HL-60 (cell line): ENCODE measurements around the gene PTPRN2.

Experiments used
- DNase-seq, 2 experiments: peaks; one replicate each; pipeline ENCODE4 v3.0.0-alpha.2; 2010 to 2020; ENCODE audit warnings: low read depth in 1 of 2, low spot score in 1 of 2
- H3K27ac ChIP-seq: fragments of 250-450 bp; sonication (Bioruptor Pico); replicated peaks from 2 replicates; pipeline ENCODE4 v1.5.1; 2020; ENCODE audit warnings: mild to moderate bottlenecking, moderate library complexity
- H3K27me3 ChIP-seq: fragments of 250-450 bp; sonication (Bioruptor Pico); 2 replicates; pipeline ENCODE4 v1.5.1; 2021; ENCODE audit warnings: mild to moderate bottlenecking, moderate library complexity; ENCODE audit not compliant: insufficient read depth, poor library complexity, severe bottlenecking
- H3K4me3 ChIP-seq: replicated peaks from 2 replicates; pipeline ENCODE4 v1.5.1; 2011; ENCODE audit warnings: mild to moderate bottlenecking, control low read depth, low read length; ENCODE audit not compliant: insufficient read depth
- GABPA ChIP-seq: IDR thresholded peaks from 2 replicates; pipeline ENCODE4 v1.6.1; 2012; ENCODE audit warnings: low read depth
- POLR2AphosphoS5 ChIP-seq: IDR thresholded peaks from 2 replicates; pipeline ENCODE4 v1.6.1; 2012; ENCODE audit warnings: low read depth
- SPI1 ChIP-seq: IDR thresholded peaks from 2 replicates; pipeline ENCODE4 v1.6.1; 2012; ENCODE audit warnings: low read depth, mild to moderate bottlenecking, borderline replicate concordance
- TF ChIP-seq, protein P1 (sequence below): IDR thresholded peaks from 2 replicates; pipeline ENCODE4 v1.6.1; 2012; ENCODE audit warnings: low read depth; ENCODE audit not compliant: insufficient replicate concordance
- TF ChIP-seq, protein P2 (sequence below): IDR thresholded peaks from one replicate; pipeline ENCODE4 v1.5.1; 2011; ENCODE audit warnings: low read length, control low read depth, inconsistent platforms; ENCODE audit not compliant: insufficient read depth

Gene PTPRN2

DNA sequence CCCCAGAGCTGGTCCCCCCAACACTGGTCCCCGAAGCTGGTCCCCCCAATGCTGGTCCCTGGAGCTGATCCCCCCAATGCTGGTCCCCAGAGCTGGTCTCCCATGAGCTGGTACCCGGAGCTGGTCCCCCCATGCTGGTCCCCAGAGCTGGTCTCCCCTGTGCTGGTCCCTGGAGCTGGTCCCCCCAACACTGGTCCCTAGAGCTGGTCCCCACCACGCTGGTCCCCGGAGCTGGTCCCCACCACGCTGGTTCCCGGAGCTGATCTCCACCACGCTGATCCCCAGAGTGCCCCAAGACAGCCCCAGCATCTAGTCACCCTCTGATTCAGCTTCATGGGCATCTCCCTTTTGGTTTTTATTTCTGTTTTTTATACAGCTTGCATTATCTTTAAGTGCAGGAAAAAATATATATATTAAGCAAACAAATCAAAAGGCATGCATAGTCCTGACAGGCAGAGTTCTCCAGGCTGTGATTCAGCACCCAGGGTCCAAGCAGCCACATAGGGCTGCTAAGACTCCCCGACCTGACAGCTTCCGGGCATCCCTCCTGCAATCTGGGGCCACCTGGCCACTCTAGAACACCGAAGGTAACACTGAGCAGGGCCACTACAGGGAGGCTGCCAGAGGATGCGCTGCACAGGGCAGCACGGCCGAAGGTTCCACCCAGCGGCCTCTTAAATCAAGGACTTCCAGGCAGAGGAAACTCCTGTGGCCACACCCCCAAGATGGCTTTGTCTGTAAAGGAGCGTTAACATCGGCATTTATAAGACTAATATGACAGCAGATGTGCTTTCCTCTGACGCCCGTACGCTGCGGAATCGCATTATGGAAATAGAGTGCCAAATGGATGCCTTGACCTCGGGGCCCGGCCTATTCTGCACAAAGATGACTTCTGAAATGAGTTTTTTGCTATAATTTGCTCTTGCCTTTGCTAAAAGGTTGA is 215.0 kb downstream of the PTPRN2 start:
- TF ChIP-seq, protein P1, sequence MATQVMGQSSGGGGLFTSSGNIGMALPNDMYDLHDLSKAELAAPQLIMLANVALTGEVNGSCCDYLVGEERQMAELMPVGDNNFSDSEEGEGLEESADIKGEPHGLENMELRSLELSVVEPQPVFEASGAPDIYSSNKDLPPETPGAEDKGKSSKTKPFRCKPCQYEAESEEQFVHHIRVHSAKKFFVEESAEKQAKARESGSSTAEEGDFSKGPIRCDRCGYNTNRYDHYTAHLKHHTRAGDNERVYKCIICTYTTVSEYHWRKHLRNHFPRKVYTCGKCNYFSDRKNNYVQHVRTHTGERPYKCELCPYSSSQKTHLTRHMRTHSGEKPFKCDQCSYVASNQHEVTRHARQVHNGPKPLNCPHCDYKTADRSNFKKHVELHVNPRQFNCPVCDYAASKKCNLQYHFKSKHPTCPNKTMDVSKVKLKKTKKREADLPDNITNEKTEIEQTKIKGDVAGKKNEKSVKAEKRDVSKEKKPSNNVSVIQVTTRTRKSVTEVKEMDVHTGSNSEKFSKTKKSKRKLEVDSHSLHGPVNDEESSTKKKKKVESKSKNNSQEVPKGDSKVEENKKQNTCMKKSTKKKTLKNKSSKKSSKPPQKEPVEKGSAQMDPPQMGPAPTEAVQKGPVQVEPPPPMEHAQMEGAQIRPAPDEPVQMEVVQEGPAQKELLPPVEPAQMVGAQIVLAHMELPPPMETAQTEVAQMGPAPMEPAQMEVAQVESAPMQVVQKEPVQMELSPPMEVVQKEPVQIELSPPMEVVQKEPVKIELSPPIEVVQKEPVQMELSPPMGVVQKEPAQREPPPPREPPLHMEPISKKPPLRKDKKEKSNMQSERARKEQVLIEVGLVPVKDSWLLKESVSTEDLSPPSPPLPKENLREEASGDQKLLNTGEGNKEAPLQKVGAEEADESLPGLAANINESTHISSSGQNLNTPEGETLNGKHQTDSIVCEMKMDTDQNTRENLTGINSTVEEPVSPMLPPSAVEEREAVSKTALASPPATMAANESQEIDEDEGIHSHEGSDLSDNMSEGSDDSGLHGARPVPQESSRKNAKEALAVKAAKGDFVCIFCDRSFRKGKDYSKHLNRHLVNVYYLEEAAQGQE: no peak
- TF ChIP-seq SPI1 (no peak), GABPA (no peak), POLR2AphosphoS5 (no peak)
- TF ChIP-seq, protein P2, sequence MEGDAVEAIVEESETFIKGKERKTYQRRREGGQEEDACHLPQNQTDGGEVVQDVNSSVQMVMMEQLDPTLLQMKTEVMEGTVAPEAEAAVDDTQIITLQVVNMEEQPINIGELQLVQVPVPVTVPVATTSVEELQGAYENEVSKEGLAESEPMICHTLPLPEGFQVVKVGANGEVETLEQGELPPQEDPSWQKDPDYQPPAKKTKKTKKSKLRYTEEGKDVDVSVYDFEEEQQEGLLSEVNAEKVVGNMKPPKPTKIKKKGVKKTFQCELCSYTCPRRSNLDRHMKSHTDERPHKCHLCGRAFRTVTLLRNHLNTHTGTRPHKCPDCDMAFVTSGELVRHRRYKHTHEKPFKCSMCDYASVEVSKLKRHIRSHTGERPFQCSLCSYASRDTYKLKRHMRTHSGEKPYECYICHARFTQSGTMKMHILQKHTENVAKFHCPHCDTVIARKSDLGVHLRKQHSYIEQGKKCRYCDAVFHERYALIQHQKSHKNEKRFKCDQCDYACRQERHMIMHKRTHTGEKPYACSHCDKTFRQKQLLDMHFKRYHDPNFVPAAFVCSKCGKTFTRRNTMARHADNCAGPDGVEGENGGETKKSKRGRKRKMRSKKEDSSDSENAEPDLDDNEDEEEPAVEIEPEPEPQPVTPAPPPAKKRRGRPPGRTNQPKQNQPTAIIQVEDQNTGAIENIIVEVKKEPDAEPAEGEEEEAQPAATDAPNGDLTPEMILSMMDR: no peak
- Histone ChIP-seq H3K27ac (no peak overlapping the region), H3K27me3 (no peaks in the 10 kb centered on the region), H3K4me3 (no peak overlapping the region)
- DNase-seq: no peak

DNA sequence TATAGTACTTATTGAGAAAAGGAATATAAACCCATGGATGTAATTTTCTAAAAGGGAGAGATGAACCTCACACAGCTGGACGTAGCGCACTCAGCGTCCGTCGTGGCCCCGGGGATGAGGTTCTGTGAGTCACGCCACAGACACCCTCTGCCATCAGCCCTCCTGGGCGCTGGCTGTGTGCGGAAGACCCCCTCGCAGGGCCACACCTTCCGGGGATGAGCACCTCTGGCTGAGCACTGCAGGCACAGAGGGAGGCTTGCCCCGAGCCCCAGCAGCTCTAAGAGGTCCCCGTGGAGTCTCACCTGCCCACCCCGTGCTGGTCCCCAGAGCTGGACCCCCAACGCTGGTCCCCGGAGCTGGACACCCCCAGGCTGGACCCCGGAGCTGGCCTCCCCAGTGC is 215.8 kb downstream of the PTPRN2 start:
- Histone ChIP-seq H3K4me3 (no peak overlapping the region), H3K27me3 (no peaks in the 10 kb centered on the region), H3K27ac (no peak overlapping the region)
- no peak for DNase-seq
- TF ChIP-seq, protein P2: no peak
- TF ChIP-seq GABPA: no peak
- no peak for TF ChIP-seq POLR2AphosphoS5
- TF ChIP-seq, protein P1: no peak
- TF ChIP-seq SPI1: no peak

DNA sequence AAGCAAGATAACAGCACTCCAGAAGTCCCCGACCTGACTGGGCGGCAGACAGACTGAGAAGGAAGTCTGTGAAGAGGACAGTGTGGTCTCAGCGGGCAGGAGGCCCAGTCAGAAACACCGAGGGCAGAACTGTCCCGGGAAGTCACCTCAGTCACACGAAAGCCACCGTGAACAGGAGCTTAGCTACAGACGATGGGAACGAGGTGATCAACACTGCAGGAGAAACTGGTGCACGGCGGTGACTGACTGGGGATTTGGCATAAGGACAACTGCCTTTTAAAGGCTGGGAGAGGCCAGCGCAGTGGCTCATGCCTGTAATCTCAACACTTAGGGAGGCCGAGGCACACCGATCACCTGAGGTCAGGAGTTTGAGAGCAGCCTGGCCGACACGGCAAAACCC is 217.8 kb downstream of the PTPRN2 start:
- DNase-seq: no peak
- H3K4me3 ChIP-seq: no peak overlapping the region
- no peaks in the 10 kb centered on the region for H3K27me3 ChIP-seq
- TF ChIP-seq SPI1: no peak
- TF ChIP-seq, protein P1: no peak
- TF ChIP-seq POLR2AphosphoS5: no peak
- TF ChIP-seq, protein P2: no peak
- TF ChIP-seq GABPA: no peak
- H3K27ac ChIP-seq: no peak overlapping the region
